ENCODE data around the gene MTCL1. TPM values are rescaled to one million over a fixed set of nuclear protein-coding genes. Genes with fewer than 3 reads are reported as not detected.

Gene MTCL1
- total and polyA plus RNA-seq, 2 donors (not counting 1 experiment from before 2014, with no cell fraction given) = 35.0 to 56.0 TPM

DNA sequence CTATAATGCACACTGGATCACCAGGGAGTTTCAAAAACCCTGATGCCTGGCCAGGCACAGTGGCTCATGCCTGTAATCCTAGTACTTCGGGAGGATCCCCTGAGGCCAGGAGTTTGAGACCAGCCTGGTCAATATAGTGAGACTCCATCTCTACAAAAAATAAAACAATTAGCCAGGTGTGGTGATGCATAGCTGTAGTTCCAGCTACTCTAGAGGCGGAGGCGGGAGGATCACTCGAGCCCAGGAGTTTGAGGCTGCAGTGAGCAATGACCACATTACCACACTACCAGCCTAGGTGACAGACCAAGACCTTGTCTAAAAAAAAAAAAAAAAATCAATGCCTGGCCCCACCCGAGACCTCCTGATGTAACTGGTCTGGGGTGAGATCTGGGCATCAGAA, 137.2 kb downstream of the MTCL1 start:
- H2AFZ ChIP-seq (ENCODE audit: low read length) = no peak overlapping the region

DNA sequence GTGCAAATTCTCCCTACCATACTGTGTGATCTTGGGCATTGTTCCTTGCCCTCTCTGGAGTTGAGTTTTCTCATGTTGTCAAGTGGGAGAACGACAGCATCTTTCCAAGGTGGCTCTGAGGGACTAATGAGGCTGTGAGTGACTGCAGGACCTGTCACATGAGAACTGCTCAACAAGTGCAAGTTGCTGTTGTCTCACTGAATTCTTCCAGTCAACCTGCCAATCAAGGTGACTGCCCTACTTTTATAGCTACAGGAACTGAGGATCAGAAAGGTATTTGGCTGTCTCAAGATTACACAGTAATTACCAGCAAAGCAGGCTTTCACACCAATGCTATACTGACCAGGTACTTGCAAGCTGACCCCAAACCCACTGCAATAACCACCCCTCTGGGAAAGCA, 137.6 kb downstream of the MTCL1 start:
- H3K4me2 ChIP-seq (ENCODE audit: extremely low read depth, insufficient read depth, low read length) = no peak overlapping the region

More for the DNA sequence above, 137.2 kb downstream of the MTCL1 start:
- Histone ChIP-seq H3K27ac (ENCODE audit: insufficient read depth, low read length) (no peak overlapping the region), H3K27me3 (ENCODE audit: control insufficient read depth, insufficient read depth, low read length) (no peaks in the 10 kb centered on the region), H3K9me3 (ENCODE audit: control insufficient read depth, insufficient read depth, low read depth, low read length) (no peaks in the 10 kb centered on the region), H3K9ac (ENCODE audit: insufficient read depth, low read length) (no peak overlapping the region), H3K4me2 (ENCODE audit: extremely low read depth, insufficient read depth, low read length) (no peak overlapping the region), H3K36me3 (ENCODE audit: control insufficient read depth, insufficient read depth, low read length) (no peaks in the 10 kb centered on the region), H3K4me3 (replicated peaks in 1 of 4; ENCODE audit: control extremely low read depth in 1 of 4, insufficient read depth in 1 of 4, low read depth in 3 of 4, low read length in 4 of 4) (no peak overlapping the region), H4K20me1 (ENCODE audit: control insufficient read depth, extremely low read depth, insufficient read depth, low read length) (no peaks in the 10 kb centered on the region), H3K4me1 (ENCODE audit: control insufficient read depth, extremely low read depth, insufficient read depth, low read length) (no peaks in the 10 kb centered on the region), H3K79me2 (ENCODE audit: control insufficient read depth, insufficient read depth, low read length) (no peaks in the 10 kb centered on the region)
- TF ChIP-seq, protein P1, sequence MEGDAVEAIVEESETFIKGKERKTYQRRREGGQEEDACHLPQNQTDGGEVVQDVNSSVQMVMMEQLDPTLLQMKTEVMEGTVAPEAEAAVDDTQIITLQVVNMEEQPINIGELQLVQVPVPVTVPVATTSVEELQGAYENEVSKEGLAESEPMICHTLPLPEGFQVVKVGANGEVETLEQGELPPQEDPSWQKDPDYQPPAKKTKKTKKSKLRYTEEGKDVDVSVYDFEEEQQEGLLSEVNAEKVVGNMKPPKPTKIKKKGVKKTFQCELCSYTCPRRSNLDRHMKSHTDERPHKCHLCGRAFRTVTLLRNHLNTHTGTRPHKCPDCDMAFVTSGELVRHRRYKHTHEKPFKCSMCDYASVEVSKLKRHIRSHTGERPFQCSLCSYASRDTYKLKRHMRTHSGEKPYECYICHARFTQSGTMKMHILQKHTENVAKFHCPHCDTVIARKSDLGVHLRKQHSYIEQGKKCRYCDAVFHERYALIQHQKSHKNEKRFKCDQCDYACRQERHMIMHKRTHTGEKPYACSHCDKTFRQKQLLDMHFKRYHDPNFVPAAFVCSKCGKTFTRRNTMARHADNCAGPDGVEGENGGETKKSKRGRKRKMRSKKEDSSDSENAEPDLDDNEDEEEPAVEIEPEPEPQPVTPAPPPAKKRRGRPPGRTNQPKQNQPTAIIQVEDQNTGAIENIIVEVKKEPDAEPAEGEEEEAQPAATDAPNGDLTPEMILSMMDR (conservative IDR thresholded peaks at IDR 0.05 in 1 of 2, IDR thresholded peaks at IDR 0.05 in 1 of 2; ENCODE audit: low read depth in 1 of 2, low read length in 2 of 2) = no peak
- no peak for TF ChIP-seq EZH2 (IDR thresholded peaks at IDR 0.05; ENCODE audit: low read length, missing control alignments)
- DNase-seq (ENCODE audit: low read depth in 2 of 2) = no peak

DNA sequence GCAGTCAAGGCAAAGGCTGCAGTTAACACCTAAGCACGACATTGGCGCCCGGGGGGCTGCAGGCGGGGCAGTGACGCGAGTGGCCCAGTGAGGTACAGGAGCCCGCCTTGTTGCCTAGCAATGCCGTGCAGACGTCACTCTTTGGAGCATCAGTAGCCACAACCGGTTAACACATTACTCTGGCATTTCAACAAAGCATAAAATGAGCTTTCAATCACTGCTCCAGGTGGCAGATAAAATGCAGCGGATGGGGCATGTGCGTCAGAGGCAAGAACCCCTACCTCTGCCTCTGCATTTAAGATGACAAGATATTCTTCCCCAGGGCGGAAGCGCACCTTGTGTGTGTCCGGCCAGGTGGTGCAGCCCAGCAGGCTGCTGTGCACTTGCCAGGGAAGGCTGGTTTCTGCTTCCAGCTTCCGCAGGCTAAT, 139.4 kb downstream of the MTCL1 start:
- no peak overlapping the region for H2AFZ ChIP-seq (ENCODE audit: low read length)
- H3K27ac ChIP-seq (ENCODE audit: insufficient read depth, low read length) = no peak overlapping the region
- H3K36me3 ChIP-seq (ENCODE audit: control insufficient read depth, insufficient read depth, low read length) = no peaks in the 10 kb centered on the region
- no peak overlapping the region for H3K4me2 ChIP-seq (ENCODE audit: extremely low read depth, insufficient read depth, low read length)
- H3K9me3 ChIP-seq (ENCODE audit: control insufficient read depth, insufficient read depth, low read depth, low read length) = no peaks in the 10 kb centered on the region
- TF ChIP-seq, protein P1 (conservative IDR thresholded peaks at IDR 0.05 in 1 of 2, IDR thresholded peaks at IDR 0.05 in 1 of 2; ENCODE audit: low read depth in 1 of 2, low read length in 2 of 2) = no peak
- TF ChIP-seq EZH2 (IDR thresholded peaks at IDR 0.05; ENCODE audit: low read length, missing control alignments) = no peak
- H3K4me3 ChIP-seq (replicated peaks in 1 of 4; ENCODE audit: control extremely low read depth in 1 of 4, insufficient read depth in 1 of 4, low read depth in 3 of 4, low read length in 4 of 4) = no peak overlapping the region
- H3K27me3 ChIP-seq (ENCODE audit: control insufficient read depth, insufficient read depth, low read length) = no peaks in the 10 kb centered on the region
- H3K9ac ChIP-seq (ENCODE audit: insufficient read depth, low read length) = no peak overlapping the region
- peak in 1 of 2 donors; percentile 69 for DNase-seq (ENCODE audit: low read depth in 2 of 2)
- no peaks in the 10 kb centered on the region for H3K79me2 ChIP-seq (ENCODE audit: control insufficient read depth, insufficient read depth, low read length)
- no peaks in the 10 kb centered on the region for H4K20me1 ChIP-seq (ENCODE audit: control insufficient read depth, extremely low read depth, insufficient read depth, low read length)
- no peaks in the 10 kb centered on the region for H3K4me1 ChIP-seq (ENCODE audit: control insufficient read depth, extremely low read depth, insufficient read depth, low read length)

More for the DNA sequence above, 137.6 kb downstream of the MTCL1 start:
- TF ChIP-seq, protein P1 (conservative IDR thresholded peaks at IDR 0.05 in 1 of 2, IDR thresholded peaks at IDR 0.05 in 1 of 2; ENCODE audit: low read depth in 1 of 2, low read length in 2 of 2) = no peak
- TF ChIP-seq EZH2 (IDR thresholded peaks at IDR 0.05; ENCODE audit: low read length, missing control alignments) = no peak
- H3K79me2 ChIP-seq (ENCODE audit: control insufficient read depth, insufficient read depth, low read length) = no peaks in the 10 kb centered on the region
- H4K20me1 ChIP-seq (ENCODE audit: control insufficient read depth, extremely low read depth, insufficient read depth, low read length) = no peaks in the 10 kb centered on the region
- DNase-seq (ENCODE audit: low read depth in 2 of 2) = no peak
- H3K4me1 ChIP-seq (ENCODE audit: control insufficient read depth, extremely low read depth, insufficient read depth, low read length) = no peaks in the 10 kb centered on the region
- H2AFZ ChIP-seq (ENCODE audit: low read length) = no peak overlapping the region
- no peak overlapping the region for H3K4me3 ChIP-seq (replicated peaks in 1 of 4; ENCODE audit: control extremely low read depth in 1 of 4, insufficient read depth in 1 of 4, low read depth in 3 of 4, low read length in 4 of 4)
- no peaks in the 10 kb centered on the region for H3K9me3 ChIP-seq (ENCODE audit: control insufficient read depth, insufficient read depth, low read depth, low read length)
- H3K9ac ChIP-seq (ENCODE audit: insufficient read depth, low read length) = no peak overlapping the region
- H3K36me3 ChIP-seq (ENCODE audit: control insufficient read depth, insufficient read depth, low read length) = no peaks in the 10 kb centered on the region
- no peaks in the 10 kb centered on the region for H3K27me3 ChIP-seq (ENCODE audit: control insufficient read depth, insufficient read depth, low read length)
- H3K27ac ChIP-seq (ENCODE audit: insufficient read depth, low read length) = no peak overlapping the region
